Endothelial cell of hepatic sinusoid (primary cell): ENCODE data around the gene DONSON.

Experiments used
- in situ Hi-C: cut with HindIII; loops from 2 replicates; pipeline ENCODE4 v1.10.0; 2017; ENCODE audit warnings: low sequenced_read_pairs

Gene DONSON

GRCh38 chr21:33541756-33542639 is 46.5 kb downstream of the DONSON start, which contains the start of gene GART:
GART (minus strand) TSS chr21:33542117; CDS start chr21:33539315, 2,802 bp downstream.
- in situ Hi-C loops: no loop called here

- in situ Hi-C loops: no loop called here
These were observed 47.3 kb downstream of the DONSON start for GRCh38 chr21:33541105-33541711.

GRCh38 chr21:33540711-33541104 is 47.8 kb downstream of the DONSON start:
- in situ Hi-C loops: no loop called here

GRCh38 chr21:33539616-33540015 is 48.9 kb downstream of the DONSON start:
- in situ Hi-C loops: loop anchor here (5.0 kb wide), 1 partner anchor 43 kb away; no protein-coding TSS in a partner anchor

GRCh38 chr21:33537212-33537611 is 51.3 kb downstream of the DONSON start:
- in situ Hi-C loops: loop anchor here (5.0 kb wide), 1 partner anchor 45 kb away; no protein-coding TSS in a partner anchor

- in situ Hi-C loops: no loop called here
These were observed 57.5 kb downstream of the DONSON start for GRCh38 chr21:33531007-33531406.
